Fibroblast of skin of back (primary cell): Measurements from ENCODE around the gene MGAT4B. TPM values are rescaled to one million over a fixed set of nuclear protein-coding genes. Genes with fewer than 3 reads are reported as not detected.
"Not testable (repeated sequence)": the region's sequence is repeated elsewhere in the genome, so short reads cannot be mapped to it uniquely, and the experiment has no call there.

Experiments
- DNase-seq: peaks from one replicate; pipeline ENCODE4 v3.0.0-alpha.2; 2013
- polyA plus RNA-seq, 2 experiments: library from polyadenylated mRNA; unstranded; fragments of 120-200 nt; gene quantifications; one replicate each; pipeline ENCODE4 v1.2.1, GENCODE V29; 2013; ENCODE audit not compliant: insufficient read length in 2 of 2

Gene MGAT4B
- polyA plus RNA-seq (2013, experiment 1 of 2; ENCODE audit: insufficient read length) = 194 TPM
- polyA plus RNA-seq (2013, experiment 2 of 2; ENCODE audit: insufficient read length) = 161 TPM

DNA sequence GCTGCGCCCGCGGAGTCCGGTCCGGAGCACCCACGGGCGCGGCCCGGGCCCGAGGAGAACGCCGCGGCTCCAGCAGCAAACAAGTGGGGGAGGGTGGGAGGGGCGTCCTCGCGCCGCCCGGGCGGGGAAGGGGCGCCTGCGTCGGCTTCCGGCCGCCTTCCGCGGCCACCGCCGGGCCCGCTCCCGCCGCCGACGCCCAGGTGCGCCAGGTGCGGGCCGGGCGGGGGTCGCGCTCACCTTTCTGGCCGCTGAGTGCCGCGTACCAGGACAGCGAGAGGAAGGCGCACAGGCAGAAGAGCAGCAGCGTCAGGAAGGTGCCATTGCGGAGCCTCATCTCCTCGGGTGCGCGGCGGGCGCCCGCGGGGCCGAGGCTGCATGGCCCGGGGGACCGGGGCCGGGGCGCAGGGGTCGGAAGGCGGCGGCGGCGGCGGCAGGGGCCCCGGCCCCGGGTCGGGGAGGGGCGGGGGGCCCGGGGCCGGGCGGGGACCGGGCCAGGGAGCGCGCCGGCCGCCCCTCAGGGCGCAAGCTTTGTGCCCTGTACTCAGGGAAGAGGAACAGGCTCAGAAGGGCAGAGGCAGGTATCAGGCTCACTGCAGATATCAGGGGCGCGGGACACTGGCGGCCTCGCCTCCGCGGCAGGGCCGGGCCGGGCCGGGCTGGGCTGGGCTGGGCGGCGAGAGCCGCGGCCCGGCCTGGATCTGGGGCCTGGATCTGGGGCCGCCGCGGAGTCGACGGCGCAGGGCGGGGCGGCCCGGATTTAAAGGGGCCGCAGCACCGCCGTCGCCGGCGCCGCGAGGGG, at the start of gene MGAT4B:
Gene MGAT4B, minus strand, starts transcription at position 617 of the 799 bp plus-strand sequence. Its CDS starts 283 bp downstream, at position 334.
- peak; percentile 81 for DNase-seq

DNA sequence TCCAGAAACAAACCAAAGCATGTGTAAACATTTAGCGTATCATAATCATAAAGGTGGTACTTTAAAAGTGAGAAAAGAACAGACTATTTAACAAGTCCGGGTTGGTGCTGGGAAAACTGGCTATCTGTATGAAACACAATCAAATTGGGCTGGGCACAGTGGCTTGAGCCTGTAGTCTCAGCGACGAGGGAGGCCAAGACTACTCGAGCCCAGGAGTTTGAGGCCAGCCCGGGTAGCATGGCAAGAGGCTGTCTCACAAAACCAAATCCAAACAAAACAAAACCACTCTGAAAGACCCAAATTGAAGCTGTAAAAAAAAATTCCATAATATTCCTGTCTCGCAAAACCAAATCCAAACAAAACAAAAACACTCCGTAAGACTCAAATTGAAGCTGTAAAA, 47.7 kb upstream of the MGAT4B start:
- no peak for DNase-seq

DNA sequence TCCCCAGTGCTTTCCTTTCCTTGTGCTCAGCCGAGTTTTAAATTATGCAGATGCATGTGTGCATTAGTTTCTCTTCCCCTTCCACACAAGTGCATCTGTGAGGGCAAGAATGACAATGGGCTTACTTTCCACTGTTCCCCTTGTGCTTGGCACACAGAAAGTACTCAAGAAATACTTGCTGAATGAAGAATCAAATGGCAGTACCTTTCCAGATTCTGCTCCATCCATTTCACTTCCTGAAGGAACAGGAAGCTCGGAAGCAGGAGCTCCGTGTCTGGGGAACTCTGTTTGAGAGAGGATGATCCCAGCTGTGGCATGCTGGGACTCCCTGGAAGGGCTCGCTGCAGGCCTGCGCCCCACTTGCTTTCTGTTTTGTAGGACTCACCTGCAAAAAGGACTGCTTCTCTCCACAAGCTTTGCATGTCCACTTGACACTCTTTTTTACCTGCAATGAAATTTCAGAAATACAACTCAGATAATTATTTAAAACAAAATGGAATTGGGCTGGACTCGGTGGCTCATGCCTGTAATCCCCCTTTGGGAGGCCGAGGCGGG, 46.4 kb upstream of the MGAT4B start:
- DNase-seq = no peak

DNA sequence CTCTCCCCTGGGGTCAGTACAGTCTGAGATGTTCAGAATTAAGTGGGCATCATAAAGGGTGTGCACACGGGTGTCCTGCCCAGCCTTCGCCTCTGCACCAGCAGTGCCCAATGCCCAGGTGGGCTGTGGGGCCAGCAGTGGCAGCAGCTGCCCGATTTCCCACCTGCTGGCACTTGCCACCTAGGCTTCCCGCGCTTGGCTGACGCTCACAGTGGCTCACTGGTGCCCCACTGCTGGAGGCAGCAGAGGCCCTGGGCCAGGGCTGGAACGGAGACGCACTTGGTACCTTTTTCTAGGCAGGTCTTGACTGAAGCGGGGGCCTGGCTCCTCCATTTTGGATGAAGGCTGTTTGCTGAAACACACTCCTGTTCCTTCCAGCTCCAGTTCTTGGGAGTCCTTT, 35.0 kb upstream of the MGAT4B start:
- no peak for DNase-seq

DNA sequence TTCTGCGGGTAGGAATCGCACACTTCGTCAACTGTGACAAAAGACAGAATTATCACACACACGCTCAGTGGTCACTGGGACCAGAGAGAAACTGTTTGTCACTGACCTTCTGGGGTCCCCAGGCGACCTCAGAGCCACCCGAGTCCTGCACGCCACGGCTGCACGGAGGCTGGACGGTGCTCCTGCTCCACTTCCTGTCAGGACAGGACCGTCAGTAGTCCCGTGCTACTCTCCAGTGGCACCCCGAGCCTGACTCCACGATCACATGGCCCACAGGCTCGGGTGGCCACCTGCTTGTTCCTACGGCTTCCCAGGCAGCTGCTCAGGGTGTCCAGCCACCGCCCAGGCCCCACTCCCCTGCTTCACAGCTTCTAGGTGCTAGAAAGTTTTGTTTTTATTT, 34.1 kb upstream of the MGAT4B start:
- no peak for DNase-seq

DNA sequence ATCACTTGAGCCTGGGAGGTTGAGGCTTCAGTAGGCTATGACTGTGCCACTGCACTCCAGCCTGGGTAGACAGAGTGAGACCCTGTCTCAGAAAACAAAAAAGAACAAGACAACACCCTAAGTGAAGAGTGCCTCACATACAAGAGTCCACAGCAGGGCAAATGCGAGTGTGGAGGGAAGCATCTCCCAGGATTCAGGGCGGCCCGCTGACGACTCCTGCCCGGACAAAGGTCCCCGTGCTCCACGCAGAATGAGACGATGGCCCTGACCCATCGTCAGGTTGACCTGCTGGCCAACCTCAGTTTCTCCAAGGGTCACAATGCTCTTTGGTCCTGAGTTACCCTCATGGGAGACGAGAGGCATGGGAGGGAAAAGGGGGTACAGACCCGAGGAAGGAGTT, 33.7 kb upstream of the MGAT4B start:
- DNase-seq = no peak

DNA sequence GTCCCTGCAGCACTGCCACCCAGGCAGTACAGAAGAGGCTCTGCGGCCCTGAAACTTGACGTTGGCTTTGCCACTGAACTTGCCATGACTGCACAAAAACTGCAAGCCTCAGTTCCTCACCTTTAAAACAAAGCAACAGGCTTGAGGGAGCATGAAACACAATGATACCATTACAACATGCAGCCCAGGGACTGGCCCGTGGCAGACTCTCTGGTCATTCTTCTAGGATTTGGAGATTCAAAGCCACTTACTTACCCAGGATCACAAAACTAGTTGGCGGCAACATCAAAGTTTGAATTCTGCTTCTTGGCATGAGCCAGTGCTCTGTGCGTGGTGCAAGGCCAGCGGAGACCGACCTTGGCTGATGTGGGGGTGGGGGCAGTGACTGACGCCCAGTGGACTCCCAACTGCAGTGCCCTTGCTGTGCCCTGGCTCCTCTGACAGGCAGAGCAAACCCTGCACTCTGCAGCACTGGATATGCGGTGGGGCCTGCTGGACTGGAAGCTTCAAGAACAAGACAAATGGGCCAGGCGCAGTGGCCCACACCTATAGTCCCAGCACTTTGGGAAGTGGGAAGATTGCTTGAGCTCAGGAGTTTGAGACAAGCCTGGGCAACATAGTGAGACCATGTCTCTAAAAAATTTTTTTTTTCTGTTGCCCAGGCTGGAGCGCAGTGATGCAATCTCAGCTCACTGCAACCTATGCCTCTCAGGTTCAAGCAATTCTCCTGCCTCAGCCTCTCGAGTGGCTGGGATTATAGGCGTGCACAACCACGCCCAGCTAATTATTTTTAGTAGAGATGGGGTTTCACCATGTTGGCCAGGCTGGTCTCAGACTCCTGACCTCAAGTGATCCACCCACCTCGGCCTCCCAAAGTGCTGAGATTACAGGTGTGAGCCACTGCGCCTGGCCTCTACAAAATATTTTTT, 32.9 kb upstream of the MGAT4B start:
- DNase-seq = no peak

DNA sequence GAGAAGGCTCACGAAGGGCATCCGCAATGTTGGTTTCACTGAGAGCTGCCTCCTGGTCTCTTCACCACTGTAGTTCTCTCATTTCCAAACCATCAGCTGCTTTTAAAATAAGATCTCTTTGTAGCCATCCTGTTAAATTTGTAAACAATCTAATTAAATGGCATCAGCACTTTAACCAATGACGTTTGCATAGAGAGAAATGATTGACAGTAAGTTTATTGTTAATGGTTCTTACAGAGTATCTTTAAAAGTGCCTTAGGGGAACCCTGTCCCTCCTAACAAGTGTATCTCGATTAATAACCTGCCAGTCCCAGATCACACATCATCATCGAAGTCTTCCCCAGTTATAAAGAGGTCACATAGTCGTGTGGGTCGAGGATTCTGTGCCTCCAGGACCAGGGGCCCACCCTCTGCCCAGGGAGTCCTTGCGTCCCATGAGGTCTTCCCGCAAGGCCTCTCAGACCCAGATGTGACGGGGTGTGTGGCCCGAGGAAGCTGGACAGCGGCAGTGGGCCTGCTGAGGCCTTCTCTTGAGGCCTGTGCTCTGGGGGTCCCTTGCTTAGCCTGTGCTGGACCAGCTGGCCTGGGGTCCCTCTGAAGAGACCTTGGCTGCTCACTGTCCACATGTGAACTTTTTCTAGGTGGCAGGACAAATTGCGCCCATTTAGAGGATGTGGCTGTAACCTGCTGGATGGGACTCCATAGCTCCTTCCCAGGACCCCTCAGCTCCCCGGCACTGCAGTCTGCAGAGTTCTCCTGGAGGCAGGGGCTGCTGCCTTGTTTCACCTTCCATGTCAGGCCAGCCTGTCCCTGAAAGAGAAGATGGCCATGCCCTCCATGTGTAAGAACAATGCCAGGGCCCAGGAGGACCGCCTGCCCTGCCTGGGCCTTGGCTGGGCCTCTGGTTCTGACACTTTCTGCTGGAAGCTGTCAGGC, 30.7 kb upstream of the MGAT4B start:
- no peak for DNase-seq

DNA sequence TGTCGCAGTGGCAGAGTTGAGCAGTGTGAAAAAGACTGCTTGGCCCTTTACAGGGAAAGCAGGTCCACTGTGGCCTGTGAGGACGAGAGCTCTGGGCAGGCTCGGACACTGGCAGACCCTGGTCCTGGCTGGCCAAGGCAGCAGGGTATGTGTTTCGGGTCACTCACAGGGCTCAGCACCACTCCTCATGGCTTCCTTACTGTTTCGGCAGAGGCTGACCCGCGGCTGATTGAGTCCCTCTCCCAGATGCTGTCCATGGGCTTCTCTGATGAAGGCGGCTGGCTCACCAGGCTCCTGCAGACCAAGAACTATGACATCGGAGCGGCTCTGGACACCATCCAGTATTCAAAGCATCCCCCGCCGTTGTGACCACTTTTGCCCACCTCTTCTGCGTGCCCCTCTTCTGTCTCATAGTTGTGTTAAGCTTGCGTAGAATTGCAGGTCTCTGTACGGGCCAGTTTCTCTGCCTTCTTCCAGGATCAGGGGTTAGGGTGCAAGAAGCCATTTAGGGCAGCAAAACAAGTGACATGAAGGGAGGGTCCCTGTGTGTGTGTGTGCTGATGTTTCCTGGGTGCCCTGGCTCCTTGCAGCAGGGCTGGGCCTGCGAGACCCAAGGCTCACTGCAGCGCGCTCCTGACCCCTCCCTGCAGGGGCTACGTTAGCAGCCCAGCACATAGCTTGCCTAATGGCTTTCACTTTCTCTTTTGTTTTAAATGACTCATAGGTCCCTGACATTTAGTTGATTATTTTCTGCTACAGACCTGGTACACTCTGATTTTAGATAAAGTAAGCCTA, 29.8 kb upstream of the MGAT4B start:
- peak; percentile 12 for DNase-seq

DNA sequence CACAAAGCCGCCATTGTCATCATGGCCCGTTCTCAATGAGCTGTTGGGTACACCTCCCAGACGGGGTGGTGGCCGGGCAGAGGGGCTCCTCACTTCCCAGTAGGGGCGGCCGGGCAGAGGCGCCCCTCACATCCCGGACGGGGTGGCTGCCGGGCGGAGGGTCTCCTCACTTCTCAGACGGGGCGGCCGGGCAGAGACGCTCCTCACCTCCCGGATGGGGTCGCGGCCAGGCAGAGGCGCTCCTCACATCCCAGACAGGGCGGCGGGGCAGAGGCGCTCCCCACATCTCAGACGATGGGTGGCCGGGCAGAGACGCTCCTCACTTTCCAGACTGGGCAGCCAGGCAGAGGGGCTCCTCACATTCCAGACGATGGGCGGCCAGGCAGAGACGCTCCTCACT, 28.2 kb upstream of the MGAT4B start:
- DNase-seq = not testable (repeated sequence)

DNA sequence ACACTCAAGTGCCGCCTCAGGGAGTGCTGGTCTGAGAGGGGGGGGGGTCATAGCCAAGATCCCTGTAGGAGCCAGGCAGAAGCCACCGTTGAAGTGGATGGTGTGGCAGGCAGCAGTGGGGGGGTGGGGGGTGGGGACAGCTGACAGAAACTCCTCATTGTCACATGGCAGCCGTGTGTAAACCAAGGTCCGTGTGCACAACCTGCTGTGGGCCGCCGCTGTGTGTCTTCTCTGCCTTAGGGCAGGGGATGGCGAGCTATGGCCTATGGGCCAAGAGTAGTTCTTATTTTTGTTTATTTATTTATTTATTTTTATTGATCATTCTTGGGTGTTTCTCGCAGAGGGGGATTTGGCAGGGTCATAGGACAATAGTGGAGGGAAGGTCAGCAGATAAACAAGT, 27.5 kb upstream of the MGAT4B start:
- DNase-seq = no peak

DNA sequence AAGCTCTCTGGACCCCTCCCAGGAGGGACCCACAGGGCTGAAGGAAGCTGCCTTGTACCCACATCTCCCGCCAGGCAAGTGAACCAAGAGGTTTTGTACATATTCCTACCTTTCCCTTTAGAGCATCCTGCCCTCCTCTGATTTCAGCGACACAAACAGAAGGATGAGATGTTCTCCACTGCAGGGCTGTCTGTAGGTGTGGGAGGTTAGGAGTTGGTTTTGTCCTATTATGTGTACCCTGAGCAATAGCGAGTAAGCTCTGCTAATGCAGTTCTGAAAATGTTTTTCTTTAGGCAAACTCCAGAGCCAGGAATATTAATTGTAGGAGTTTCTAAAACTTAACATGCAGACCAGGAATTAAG, 27.0 kb upstream of the MGAT4B start:
- no peak for DNase-seq

DNA sequence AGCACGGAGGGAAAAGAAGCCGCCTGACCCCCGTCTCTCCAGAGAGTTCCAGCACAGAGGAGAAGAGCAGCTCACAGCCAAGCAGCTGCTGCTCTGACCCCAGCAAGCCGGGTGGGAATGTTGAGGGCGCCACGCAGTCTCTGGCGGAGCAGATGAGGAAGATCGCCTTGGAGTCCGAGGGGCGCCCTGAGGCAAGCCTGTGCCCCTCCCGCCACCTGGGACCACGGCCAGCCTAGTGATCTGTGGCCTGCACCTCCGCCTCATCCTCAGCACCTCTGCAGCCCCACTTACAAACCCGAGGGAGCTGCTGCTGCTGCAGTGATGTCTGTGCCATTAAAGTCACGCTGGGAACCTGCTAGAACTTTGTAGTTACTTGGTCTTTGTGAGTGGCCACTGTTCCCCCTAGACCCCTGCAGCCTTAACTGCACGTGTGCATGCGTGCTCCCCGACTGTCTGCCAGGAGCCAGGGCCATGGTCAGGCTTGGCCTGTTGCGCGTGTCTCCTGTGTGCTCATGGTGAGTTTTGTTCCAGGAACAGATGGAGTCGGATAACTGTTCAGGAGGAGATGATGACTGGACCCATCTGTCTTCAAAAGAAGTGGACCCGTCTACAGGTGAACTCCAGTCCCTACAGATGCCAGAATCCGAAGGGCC, 26.5 kb upstream of the MGAT4B start:
- DNase-seq = no peak

DNA sequence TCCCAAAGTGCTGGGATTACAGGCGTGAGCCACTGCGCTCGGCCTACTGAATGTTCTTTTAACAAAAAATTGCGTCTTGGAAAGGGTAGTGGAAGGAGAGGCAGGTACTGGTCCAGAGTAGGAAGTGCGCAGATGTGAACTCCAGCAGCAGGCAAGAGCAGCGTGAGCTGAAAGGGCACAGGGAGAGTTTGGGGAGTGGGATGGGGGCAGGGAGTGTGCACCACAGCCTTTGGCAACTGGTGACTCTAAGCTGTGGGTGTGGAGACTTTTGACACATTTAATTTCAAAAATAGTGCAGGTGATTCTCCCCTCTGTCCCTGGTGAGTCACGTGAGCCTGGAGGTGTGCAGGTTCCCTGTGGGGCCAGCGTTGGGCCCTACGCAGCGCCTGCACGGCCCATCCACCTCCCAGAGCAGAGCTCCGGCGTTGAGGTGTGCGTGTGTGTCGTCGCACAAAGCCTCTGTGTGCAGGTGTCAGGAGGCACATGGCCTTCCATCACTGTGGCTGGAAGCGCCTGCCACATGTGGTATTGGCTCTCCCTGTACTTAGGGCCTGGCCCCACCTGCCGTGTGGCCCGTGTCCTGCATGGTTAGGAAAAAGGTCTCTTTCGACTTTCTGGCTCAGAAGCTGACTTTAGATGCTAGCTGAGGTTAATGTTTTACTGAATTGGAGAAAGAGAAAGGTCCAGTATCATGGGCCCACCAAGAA, 25.5 kb upstream of the MGAT4B start:
- no peak for DNase-seq

DNA sequence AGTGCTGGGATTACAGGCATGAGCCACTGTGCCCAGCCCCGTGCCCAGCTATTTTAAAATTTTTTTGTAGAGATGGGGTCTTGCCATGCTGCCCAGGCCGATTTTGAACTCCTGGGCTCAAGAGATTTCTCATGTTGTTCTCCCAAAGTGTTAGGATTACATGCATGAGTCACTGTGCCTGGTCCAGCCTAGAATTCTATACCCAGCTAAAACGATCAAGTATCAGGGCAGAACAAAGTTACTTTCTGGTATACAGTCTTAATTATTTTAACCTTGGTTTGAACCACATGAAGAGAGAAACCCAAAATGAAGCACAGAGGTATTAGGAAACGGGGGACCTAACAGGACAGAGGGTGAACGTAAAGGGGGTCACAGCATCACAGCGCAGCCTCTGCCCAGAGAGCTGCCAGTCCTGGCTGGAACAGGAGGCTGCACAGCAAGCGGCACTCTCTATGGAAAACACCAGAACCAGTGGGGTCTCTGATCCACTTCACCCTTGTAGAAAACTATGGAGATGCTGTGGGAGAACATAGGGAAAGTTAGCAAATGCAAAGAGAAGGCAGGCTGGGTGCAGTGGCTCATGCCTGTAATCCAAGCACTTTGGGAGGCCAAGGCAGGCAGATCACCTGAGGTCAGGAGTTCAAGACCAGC, 24.3 kb upstream of the MGAT4B start:
- no peak for DNase-seq

DNA sequence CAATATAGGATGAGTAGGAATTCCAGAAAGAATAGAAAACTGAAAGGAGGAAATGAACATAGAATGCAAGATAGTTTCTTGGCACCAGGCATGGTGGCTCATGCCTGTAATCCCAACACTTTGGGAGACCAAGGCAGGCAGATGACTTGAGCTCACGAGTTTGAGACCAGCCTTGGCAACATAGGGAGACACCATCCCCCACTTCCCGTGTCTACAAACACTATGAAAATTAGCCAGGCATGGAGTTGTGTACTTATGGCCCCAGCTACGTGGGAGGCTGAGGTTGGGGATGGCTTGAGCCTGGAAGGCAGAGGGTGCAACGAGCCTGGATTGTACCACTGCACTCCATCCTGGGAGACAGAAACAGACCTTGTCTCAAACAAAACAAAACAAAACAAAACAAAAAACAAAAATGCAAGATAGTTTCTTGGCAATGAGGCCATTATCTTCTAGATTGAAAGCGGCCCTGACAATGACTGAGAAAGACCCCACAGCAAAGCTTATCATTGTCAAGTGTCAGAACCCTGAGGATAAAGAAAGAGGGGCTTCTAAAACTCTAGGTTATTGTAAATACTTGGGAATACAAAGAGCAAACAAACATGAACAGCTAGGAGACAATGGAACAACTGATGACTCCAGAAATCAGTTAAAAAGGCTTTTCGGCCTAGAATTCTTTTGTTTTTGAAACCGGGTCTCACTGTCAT, 23.2 kb upstream of the MGAT4B start:
- DNase-seq = no peak

DNA sequence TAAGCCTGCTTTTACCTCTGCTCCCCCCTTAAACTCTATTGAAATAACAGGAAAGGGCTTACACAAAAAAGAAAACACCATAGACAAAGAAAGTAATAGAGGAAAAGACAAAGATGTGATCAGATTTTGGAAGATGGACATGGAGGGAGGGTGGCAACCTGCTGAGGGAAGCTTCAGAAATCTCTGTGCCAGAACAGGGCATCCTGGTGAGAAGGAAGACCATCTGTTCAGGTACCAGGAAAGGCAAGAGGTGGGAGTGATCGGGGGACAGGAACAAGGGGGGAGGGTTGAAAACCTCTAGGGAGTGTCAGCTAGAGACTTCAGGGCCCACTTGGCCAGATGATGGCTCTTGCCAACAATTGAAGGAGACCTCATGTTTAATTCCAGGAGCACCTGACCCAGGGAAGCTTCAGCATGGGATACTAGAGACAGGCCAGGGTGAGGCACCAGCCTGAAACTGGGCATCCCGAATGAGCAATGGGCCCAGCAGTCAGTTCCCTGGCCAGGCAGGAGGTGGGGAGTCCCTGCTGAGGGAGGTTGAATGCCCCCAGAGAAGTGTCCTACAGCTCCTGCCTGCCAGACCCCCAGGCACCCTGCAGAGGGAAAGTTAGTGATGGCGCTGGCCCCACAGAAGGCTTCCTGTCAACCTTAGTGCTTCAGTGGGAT, 22.2 kb upstream of the MGAT4B start:
- no peak for DNase-seq

DNA sequence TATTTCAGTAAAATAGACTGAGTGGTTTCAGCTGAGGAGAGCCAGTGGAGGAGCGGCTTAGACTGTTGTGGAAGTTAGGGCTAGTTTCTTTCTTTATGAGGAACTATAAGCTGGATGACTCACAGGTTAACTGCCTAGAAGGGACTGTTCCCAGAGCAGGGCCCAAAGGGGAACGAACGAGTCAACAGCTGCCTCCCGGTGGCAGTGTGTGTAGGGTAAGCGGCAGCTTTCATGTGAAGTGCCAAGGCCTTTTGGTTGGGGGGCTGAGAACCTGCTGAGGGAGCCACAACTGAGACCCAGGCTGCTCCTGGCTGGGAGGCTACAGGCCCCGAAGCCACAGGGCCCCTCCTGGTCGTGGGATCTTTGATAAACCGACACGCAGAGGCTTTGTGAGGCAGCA, 21.0 kb upstream of the MGAT4B start:
- DNase-seq = peak; percentile 72
